HCT116 (cell line): ENCODE measurements around the gene HEY2.

ENCODE experiments used
- CTCF ChIP-seq, 3 experiments: fragments of 200-600 bp in 1 of 3; sonication (generic) in 1 of 3; IDR thresholded peaks in 2 of 3; conservative IDR thresholded peaks in 1 of 3; 2 replicates each; pipeline ENCODE4 v1.5.1; 2012 to 2017; ENCODE audit warnings: low read depth in 2 of 3, low read length in 2 of 3, antibody characterized with exemption in 1 of 3, borderline replicate concordance in 1 of 3, control low read depth in 1 of 3, mild to moderate bottlenecking in 1 of 3, mixed read lengths in 1 of 3, mixed run types in 1 of 3, moderate library complexity in 1 of 3; ENCODE audit not compliant: insufficient read depth in 1 of 3
- EZH2 ChIP-seq: fragments of 200-600 bp; sonication (generic); IDR thresholded peaks from 2 replicates; pipeline ENCODE4 v1.6.1; 2017; ENCODE audit warnings: antibody characterized with exemption, mixed run types
- EZH2phosphoT487 ChIP-seq: fragments of 200-600 bp; IDR thresholded peaks from 2 replicates; pipeline ENCODE4 v1.6.1; 2018; ENCODE audit warnings: antibody characterized with exemption, borderline replicate concordance
- POLR2A ChIP-seq: IDR thresholded peaks from 2 replicates; pipeline ENCODE4 v1.7.0; 2011; ENCODE audit warnings: borderline replicate concordance; ENCODE audit not compliant: insufficient read depth, insufficient read length; ENCODE audit errors: extremely low read depth
- POLR2AphosphoS5 ChIP-seq: IDR thresholded peaks from 2 replicates; pipeline ENCODE4 v1.6.1; 2011; ENCODE audit warnings: mild to moderate bottlenecking, low read depth, low read length, moderate library complexity
- RAD21 ChIP-seq: IDR thresholded peaks from 2 replicates; pipeline ENCODE4 v1.6.1; 2012; ENCODE audit warnings: low read depth, mild to moderate bottlenecking
- REST ChIP-seq: IDR thresholded peaks from 2 replicates; pipeline ENCODE4 v1.6.1; 2012; ENCODE audit warnings: low read depth
- SIN3A ChIP-seq: IDR thresholded peaks from 2 replicates; pipeline ENCODE4 v1.6.1; 2012; ENCODE audit warnings: low read depth
- SP1 ChIP-seq: IDR thresholded peaks from 2 replicates; pipeline ENCODE4 v1.6.1; 2012; ENCODE audit warnings: low read depth
- ZNF274 ChIP-seq: fragments of 200-500 bp; sonication (Bioruptor generic); IDR thresholded peaks from 2 replicates; pipeline ENCODE4 v1.6.1; 2014; ENCODE audit warnings: mild to moderate bottlenecking, low read depth, low read length, inconsistent platforms

GRCh38 chr6:125759959-125760457 is 10.6 kb downstream of the HEY2 start:
- TF ChIP-seq POLR2AphosphoS5 (no peak), CTCF (IDR thresholded peaks at IDR 0.05 in 2 of 3, conservative IDR thresholded peaks at IDR 0.05 in 1 of 3; ENCODE audit: borderline replicate concordance in 1 of 3, insufficient read depth in 1 of 3, low read depth in 2 of 3, low read length in 2 of 3) (no peak), EZH2 (no peak), SIN3A (no peak), POLR2A (no peak), RAD21 (no peak), SP1 (no peak), ZNF274 (no peak), REST (no peak), EZH2phosphoT487 (no peak)
